ENCODE data around the gene GNA12. TPM values are rescaled to one million over a fixed set of nuclear protein-coding genes. Genes with fewer than 3 reads are reported as not detected.

The GNA12 gene, protein sequence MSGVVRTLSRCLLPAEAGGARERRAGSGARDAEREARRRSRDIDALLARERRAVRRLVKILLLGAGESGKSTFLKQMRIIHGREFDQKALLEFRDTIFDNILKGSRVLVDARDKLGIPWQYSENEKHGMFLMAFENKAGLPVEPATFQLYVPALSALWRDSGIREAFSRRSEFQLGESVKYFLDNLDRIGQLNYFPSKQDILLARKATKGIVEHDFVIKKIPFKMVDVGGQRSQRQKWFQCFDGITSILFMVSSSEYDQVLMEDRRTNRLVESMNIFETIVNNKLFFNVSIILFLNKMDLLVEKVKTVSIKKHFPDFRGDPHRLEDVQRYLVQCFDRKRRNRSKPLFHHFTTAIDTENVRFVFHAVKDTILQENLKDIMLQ
- 10 to 100 TPM; 26.3 to 38.8 TPM for total RNA-seq

- Histone ChIP-seq H3K4me3 (peak within 1 kb of the TSS; percentile 76 to 77), H3K9me3 (no peaks in the 10 kb centered on the region), H3K36me3 (no peaks in the 10 kb centered on the region), H3K27ac (peak within 1 kb of the TSS; percentile 78 to 85), H3K27me3 (no peaks in the 10 kb centered on the region), H3K4me1 (peaks cover 0 to 38% of the 10 kb centered on the region in 2 donors)
- no peak for TF ChIP-seq CTCF (IDR thresholded peaks at IDR 0.05)
- peak; percentile 100 for DNase-seq (ENCODE audit: low spot score)
These were observed at the start of gene GNA12 for GRCh38 chr7:2844153-2845033. GNA12 (minus strand) TSS chr7:2844308; CDS start chr7:2844161, 147 bp downstream.

DNA sequence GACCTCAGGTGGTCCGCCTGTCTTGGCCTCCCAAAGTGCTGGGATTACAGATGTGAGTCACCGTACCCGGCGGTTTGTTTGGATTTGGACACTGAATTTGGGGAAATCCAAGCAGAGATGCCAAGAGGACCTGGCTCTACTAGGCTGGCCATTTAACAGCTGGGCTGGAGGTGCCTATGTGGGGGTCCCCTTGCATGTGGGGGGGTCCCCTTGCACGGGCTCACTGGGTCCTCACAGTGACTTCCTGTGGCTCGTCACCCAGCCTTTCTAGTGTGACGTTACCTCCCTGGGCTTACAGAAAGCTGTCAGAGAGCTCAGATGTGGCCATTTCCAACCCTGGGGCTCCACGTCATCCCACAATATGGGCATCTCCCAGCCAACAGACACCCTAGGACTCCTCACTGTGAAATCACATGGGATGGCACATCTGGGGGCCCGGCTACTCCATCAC lies 49.3 kb upstream of the GNA12 start:
- no peak for TF ChIP-seq CTCF (IDR thresholded peaks at IDR 0.05)
- Histone ChIP-seq H3K27me3 (no peaks in the 10 kb centered on the region), H3K4me1 (no peaks in the 10 kb centered on the region)

GRCh38 chr7:2892549-2892948 lies 48.4 kb upstream of the GNA12 start:
- Histone ChIP-seq H3K36me3 (no peaks in the 10 kb centered on the region), H3K4me3 (no peak overlapping the region), H3K27ac (no peak overlapping the region), H3K4me1 (no peaks in the 10 kb centered on the region), H3K27me3 (no peaks in the 10 kb centered on the region), H3K9me3 (no peaks in the 10 kb centered on the region)
- DNase-seq (ENCODE audit: low spot score), result no peak
- TF ChIP-seq CTCF (IDR thresholded peaks at IDR 0.05), result no peak

More for the DNA sequence above, 49.3 kb upstream of the GNA12 start:
- H3K36me3 ChIP-seq, result no peaks in the 10 kb centered on the region
- H3K9me3 ChIP-seq, result no peaks in the 10 kb centered on the region
- no peak overlapping the region for H3K27ac ChIP-seq
- no peak for DNase-seq (ENCODE audit: low spot score)
- no peak overlapping the region for H3K4me3 ChIP-seq

GRCh38 chr7:2887816-2888215 lies 43.7 kb upstream of the GNA12 start:
- no peak for TF ChIP-seq CTCF (IDR thresholded peaks at IDR 0.05)
- DNase-seq (ENCODE audit: low spot score), result no peak
- no peaks in the 10 kb centered on the region for H3K9me3 ChIP-seq

DNA sequence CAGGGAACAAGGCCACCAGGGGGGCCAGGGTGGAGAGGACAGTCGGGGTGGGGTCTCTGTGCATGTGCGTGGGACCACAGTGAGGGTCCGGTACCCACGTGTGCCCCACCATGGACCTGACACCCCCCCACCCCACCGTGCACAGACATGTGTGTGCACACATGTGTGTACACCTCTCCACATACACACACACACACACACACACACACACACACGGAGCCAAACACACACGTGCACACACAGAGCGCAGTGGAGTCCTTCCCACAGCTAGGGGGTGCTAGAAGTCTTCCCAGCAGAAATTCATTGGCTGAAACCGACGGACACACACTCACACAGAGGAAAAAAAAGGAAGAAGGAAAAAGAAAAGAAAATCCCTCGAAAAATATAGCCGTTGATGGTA lies 42.8 kb upstream of the GNA12 start:
- TF ChIP-seq CTCF (IDR thresholded peaks at IDR 0.05), result peak; percentile 43 to 81
- DNase-seq (ENCODE audit: low spot score), result no peak
- no peaks in the 10 kb centered on the region for H3K4me1 ChIP-seq
- H3K36me3 ChIP-seq, result no peaks in the 10 kb centered on the region
- H3K27ac ChIP-seq, result no peak overlapping the region
- H3K9me3 ChIP-seq, result no peaks in the 10 kb centered on the region
- H3K4me3 ChIP-seq, result no peak overlapping the region
- H3K27me3 ChIP-seq, result no peaks in the 10 kb centered on the region

More at GRCh38 chr7:2887816-2888215, 43.7 kb upstream of the GNA12 start:
- Histone ChIP-seq H3K27me3 (no peaks in the 10 kb centered on the region), H3K4me3 (no peak overlapping the region), H3K4me1 (no peaks in the 10 kb centered on the region), H3K36me3 (no peaks in the 10 kb centered on the region), H3K27ac (no peak overlapping the region)

Data from right atrium auricular region (tissue), 2 donors.